ENCODE data around the gene DMXL1.

DNA sequence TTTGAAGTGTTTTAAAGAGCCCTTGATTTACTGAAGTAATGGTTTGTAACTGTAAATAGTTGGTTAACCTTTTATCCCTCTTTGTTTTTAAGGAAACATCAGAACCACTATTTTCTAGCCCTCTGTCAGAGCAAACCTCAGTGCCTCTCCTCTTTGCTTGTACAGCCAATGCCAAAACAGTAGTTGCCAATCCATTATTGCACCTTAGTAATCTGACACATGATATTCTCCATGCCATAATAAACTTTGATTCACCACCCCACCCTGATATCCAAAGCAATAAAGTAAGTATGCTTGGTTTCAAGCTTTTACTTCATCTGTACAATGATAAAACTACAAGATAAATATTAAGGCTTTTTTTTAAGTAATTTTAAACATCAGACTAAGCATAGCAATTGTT, 100.8 kb downstream of the DMXL1 start:
- no peak for TF ChIP-seq ZNF274 (IDR thresholded peaks at IDR 0.05; ENCODE audit: low read depth, low read length)
- no peak for TF ChIP-seq YY1 (IDR thresholded peaks at IDR 0.05; ENCODE audit: insufficient read depth, insufficient read length)

Measured in NT2/D1 (cell line).